Left renal pelvis (tissue), 4 donors: ENCODE results near the gene KIRREL2. TPM values are rescaled to one million over a fixed set of nuclear protein-coding genes. Genes with fewer than 3 reads are reported as not detected.

Source experiments
- DNase-seq, 4 donors: peaks; one replicate each; pipeline ENCODE4 v3.0.0-alpha.2; 2013; ENCODE audit warnings: low read depth in 4 of 4, low spot score in 3 of 4
- polyA plus RNA-seq, 4 donors: library from polyadenylated mRNA; unstranded; fragments of 120-200 nt; gene quantifications; one replicate each; pipeline ENCODE4 v1.2.1, GENCODE V29; 2013; ENCODE audit not compliant: insufficient read length in 4 of 4

The KIRREL2 gene
- polyA plus RNA-seq, 4 donors: 1.8 to 12.4 (median 10.1) TPM

GRCh38 chr19:35844482-35845214 lies 12.1 kb upstream of the KIRREL2 start:
- no peak for DNase-seq

GRCh38 chr19:35845215-35846037 lies 11.3 kb upstream of the KIRREL2 start:
- DNase-seq: no peak

- no peak for DNase-seq
Measured at GRCh38 chr19:35846038-35846668, 10.6 kb upstream of the KIRREL2 start.

GRCh38 chr19:35847911-35848310 lies 8.8 kb upstream of the KIRREL2 start:
- no peak for DNase-seq

GRCh38 chr19:35848486-35848885 lies 8.2 kb upstream of the KIRREL2 start:
- DNase-seq: no peak

GRCh38 chr19:35848919-35849505 lies 7.7 kb upstream of the KIRREL2 start:
- no peak for DNase-seq

GRCh38 chr19:35851213-35852028 lies 5.3 kb upstream of the KIRREL2 start:
- DNase-seq: no peak

GRCh38 chr19:35852029-35852780 lies 4.5 kb upstream of the KIRREL2 start, which contains the start of gene NPHS1:
Gene NPHS1, minus strand, starts transcription at chr19:35852504. Its CDS starts 667 bp downstream, at chr19:35851837.
- no peak for DNase-seq

GRCh38 chr19:35853038-35853756 lies 3.5 kb upstream of the KIRREL2 start:
- no peak for DNase-seq

- DNase-seq: no peak
Measured at GRCh38 chr19:35858311-35858710, 1.6 kb downstream of the KIRREL2 start.

- DNase-seq: no peak
Measured at GRCh38 chr19:35859414-35859813, 2.7 kb downstream of the KIRREL2 start.

GRCh38 chr19:35860436-35860817 lies 3.7 kb downstream of the KIRREL2 start:
- no peak for DNase-seq

GRCh38 chr19:35860818-35861639 lies 4.3 kb downstream of the KIRREL2 start:
- no peak for DNase-seq

- DNase-seq: no peak
Measured at GRCh38 chr19:35861640-35862160, 5.0 kb downstream of the KIRREL2 start.

GRCh38 chr19:35862528-35862927 lies 5.8 kb downstream of the KIRREL2 start:
- no peak for DNase-seq

GRCh38 chr19:35863018-35863417 lies 6.3 kb downstream of the KIRREL2 start:
- DNase-seq: no peak

- DNase-seq: no peak
Measured at GRCh38 chr19:35868172-35868822, 11.6 kb downstream of the KIRREL2 start, which contains the start of gene APLP1. Gene APLP1, plus strand, starts transcription at chr19:35868574. Its CDS starts 63 bp downstream, at chr19:35868637.
